Panc1 (cell line): ENCODE measurements around the gene GNG4.

Source experiments
- CTCF ChIP-seq: fragments of 450-650 bp; IDR thresholded peaks from 2 replicates; pipeline ENCODE4 v1.5.1; 2017; ENCODE audit warnings: mild to moderate bottlenecking
- POLR2AphosphoS5 ChIP-seq: IDR thresholded peaks from 2 replicates; pipeline ENCODE4 v1.6.1; 2012; ENCODE audit warnings: mild to moderate bottlenecking, low read depth, low read length, moderate library complexity
- REST ChIP-seq, 2 experiments: IDR thresholded peaks; 2 replicates each; pipeline ENCODE4 v1.6.1; 2011 to 2012; ENCODE audit warnings: low read depth in 2 of 2, control low read depth in 1 of 2, low read length in 1 of 2, mild to moderate bottlenecking in 1 of 2, moderate library complexity in 1 of 2; ENCODE audit not compliant: insufficient read depth in 1 of 2
- SIN3A ChIP-seq: IDR thresholded peaks from 2 replicates; pipeline ENCODE4 v1.6.1; 2012; ENCODE audit warnings: low read depth, mild to moderate bottlenecking, low read length, moderate library complexity, borderline replicate concordance; ENCODE audit not compliant: insufficient read depth

DNA sequence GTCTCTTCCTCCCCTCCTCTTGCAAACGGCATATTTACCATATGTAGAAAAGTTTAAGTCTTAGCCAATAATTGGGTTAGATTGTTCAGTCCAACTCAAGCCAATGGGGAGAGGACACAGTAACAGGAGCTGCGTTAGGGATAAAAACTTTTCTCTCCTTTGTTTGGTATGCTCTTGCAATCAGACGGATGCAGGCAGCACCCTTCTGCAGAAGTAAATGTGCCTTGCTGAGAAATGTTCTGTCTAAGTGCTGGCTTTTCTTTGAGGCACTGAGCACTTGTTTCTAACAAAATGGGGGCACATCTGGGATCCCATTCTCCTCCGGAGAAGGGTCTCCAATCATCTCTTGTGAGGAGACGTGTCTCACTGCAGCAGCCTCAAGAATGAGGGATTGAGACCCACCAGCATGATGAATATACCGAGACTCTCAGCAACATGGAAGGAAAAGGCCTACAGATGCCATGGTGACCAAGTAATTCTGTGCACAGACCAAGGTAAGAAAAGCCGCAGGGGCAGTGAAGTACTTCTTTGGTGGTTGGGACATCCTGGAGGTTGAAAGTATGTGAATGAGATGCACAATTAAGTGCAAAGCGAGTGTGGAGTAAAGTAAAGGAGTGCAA, 20.7 kb upstream of the GNG4 start:
- TF ChIP-seq CTCF (no peak), POLR2AphosphoS5 (no peak), SIN3A (no peak), REST (IDR thresholded peaks at IDR 0.05; ENCODE audit: insufficient read depth in 1 of 2, low read depth in 2 of 2, low read length in 1 of 2) (no peak)
